ENCODE measurements around the gene RPS6KA5.

RPS6KA5 gene

DNA sequence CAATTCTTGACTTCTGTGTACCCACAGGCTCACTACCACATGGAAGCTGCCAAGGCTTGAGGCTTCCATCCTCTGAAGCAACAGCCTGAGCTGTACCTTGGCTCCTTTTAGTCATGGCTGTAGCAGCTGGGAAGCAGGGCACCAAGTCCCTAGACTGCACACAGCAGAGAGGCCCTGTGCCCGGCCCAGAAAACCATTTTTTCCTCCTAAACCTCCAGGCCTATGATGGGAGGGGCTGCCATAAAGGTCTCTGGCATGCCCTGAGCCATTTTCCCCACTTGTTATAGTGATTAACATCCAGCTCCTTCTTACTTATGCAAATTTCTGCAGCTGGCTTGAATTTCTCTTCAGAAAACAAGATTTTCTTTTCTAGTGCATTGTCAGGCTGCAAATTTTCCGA is 121.8 kb downstream of the RPS6KA5 start:
- DNase-seq (ENCODE audit: low spot score): no peak

DNA sequence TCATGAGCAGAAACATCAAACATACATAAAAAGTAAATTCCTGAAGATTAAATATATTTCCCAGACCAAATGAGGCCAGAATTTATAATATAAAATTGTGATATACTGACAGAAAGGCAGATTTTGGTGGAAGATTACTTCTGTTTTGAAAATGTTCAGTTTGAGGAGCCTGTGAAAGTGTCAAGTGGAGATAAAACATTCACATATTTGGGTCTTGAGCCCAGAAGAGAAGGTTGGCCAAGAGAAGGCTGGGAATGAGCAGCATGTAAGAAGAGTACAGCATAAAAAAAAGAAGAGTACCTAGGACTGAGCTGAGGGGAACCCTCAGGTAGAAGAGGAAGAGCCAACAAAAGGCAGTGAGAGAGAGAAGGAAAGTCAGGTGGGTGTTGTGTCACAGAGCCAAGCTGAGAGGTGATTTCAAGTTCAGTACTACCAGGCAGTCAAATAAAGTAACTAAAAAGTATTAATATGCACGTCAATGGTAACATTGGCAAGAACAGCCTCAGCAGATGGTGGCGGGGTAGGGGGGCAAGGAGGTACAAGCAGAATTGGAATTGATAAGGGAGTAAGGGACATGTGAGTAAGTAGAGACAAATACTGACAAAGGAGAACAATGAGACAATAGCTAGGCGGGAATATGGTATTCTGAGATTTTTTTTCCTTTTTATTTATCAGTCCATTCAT is 123.5 kb downstream of the RPS6KA5 start:
- DNase-seq (ENCODE audit: low spot score): no peak

DNA sequence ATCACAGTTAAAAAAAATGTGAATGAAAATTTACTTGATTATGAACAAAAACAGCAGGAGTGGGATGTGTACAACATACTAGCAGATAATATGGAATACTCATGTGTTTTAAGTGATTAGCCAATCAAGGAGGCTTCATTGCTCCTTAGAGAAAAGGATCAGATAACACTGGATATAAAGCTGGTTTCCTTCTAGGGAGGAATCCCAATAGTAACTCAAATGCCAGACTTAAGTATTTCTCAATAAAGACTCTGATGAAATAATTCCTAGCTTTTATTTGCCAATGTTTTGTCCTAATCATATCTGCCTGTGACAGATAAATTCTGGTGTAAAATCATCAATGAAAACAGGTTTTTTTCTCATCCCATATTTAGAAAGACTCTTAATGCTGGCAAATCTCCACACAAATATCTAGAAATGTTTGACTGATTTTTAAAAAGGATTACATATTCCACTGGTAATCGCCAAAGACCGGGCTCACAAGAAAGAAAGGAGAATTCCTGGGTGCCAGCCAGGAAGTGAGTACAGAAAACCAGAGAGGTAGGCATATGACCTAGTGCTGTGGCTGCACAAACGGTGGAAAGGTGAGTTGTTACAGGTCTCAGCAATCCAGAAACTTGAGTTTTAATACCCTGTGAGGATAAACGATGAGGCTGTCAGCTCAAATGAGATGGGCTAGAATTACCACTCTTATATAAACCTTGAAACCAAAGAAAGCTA is 135.7 kb downstream of the RPS6KA5 start:
- no peak for DNase-seq (ENCODE audit: low spot score)

DNA sequence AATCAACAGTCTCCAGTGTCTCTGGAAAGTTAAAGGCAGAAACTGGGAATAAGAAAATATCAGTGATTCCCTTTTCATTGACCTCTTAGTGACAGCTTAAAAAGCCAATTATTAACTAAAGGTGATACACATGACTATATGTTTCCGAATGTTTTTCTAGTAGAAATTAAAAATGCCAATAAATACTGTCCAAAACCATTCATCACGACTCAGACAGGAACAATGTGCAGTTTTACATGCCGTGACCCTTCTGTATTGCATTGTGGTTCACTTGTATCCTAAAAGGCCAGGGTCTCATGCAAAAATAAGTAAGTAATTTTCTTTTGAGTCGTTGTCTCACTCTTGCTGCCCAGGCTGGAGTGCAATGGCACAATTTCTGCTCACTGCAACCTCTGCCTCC is 138.3 kb downstream of the RPS6KA5 start:
- no peak for DNase-seq (ENCODE audit: low spot score)

DNA sequence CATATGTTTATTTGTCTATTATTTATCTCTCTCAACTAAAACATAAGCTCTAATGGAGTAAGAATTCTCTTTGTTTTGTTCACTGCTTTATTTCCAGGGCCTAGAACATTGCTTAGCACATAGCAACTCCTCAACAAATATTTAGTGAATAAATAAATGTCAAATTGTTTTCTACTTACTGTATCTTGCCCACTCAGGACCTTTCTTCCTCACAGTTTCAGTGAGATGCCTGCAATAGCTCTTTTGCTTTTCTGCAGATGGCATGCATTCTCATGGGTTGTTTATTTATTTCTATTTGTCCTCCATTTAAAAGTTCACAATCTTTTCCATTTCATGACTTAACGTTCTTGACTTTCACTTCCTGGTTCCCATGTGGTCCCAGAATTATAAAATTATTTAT is 149.3 kb downstream of the RPS6KA5 start:
- DNase-seq (ENCODE audit: low spot score): peak; percentile 7

DNA sequence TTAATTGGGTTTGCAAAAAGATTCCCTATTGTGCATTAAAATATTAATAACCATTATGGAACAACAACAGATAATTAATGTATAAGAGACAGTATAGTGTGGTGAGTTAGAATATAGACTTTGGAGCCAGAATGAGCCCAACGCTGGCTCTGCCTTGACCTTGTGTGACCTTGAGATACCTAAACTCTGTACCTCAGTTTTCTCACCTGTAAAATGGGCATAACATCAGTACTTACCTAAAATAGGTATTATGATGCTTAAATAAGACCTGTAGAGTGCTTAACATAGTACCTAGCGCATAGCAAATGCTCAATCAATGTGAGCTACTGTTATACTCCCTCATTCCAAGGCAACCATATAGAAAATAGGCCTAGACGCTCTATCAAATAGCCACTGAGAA is 153.3 kb downstream of the RPS6KA5 start:
- no peak for DNase-seq (ENCODE audit: low spot score)

DNA sequence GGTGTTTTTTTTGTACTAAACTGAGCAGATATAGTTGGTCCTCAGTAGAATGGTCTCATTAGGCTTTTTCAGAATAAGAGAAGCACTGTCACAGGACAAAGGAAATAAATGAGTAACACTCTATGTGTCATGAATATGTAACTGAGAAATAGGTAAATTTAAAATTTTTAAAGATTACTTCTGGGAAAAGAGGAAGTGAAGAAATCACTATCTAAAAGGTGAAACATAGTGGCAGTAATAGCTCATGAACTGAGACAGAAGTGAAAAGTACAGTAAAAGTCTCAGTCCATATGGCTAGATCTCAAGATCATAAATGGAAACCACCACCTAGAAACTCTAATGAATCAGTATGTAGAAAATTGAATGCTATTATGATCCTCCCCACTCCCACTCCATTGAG is 154.9 kb downstream of the RPS6KA5 start:
- DNase-seq (ENCODE audit: low spot score): no peak

DNA sequence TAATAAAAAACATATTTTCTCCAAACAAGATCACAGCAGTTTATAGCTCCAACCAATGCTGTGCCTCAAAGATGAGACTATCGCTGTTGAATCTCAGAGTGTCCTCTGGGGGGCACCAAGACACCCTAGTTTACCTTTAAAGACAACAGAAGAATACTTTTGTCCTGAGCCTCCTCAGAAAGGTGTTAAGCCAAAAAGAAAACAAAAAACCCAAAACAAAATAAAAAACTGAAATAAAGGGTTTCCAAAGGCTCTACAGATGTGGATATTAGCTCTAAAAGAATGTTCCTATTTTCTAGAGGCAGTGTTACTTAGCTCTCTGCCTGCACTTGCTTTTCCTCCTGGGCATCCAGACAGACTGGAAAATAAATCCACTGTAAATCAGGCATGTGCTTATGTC is 157.3 kb downstream of the RPS6KA5 start:
- DNase-seq (ENCODE audit: low spot score): peak; percentile 78

DNA sequence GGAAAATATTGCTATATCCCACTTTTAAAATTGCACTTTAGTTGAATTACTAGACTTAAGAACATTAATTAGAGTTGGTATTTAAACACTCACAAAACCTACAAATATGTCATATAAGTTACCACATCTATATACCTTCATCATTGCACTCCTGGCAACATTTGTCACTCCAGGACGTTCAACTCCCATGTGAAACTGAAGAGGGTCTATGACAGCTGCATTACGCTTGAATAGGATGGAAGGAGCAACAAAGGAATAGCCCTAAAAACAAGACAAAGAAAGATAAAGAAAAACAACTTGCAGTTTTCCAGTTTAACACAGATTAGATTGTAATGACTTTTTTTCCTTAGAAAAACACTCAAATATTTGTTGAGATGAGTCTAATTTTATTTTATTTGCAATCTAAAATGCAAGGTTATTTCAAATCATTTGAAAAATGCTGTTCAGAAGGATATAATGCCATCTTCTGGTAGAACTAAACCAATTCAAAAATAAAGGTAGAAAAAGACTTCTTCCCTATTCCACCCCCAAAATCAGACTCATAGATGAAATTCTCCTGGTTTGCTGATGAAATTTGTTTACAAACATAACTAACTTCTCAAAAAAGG is 159.9 kb downstream of the RPS6KA5 start:
- no peak for DNase-seq (ENCODE audit: low spot score)

DNA sequence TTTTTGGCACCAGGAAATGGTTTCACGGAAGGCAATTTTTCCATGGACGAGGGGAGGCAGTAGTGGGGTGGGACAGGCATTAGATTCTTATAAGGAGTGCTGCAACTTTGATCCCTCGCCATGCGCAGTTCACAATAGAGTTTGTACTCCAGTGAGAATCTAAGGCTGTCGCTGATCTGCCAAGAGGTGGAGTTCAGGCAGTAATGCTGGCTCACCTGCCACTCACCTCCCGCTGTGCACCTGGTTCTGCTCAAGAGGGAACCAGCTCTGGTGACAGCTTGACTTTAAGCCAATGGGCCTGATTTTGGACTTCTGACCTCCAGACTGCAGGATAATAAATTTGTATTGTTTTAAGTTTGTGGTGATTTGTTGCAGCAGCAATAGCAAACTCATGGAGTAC is 163.4 kb downstream of the RPS6KA5 start:
- DNase-seq (ENCODE audit: low spot score): no peak

DNA sequence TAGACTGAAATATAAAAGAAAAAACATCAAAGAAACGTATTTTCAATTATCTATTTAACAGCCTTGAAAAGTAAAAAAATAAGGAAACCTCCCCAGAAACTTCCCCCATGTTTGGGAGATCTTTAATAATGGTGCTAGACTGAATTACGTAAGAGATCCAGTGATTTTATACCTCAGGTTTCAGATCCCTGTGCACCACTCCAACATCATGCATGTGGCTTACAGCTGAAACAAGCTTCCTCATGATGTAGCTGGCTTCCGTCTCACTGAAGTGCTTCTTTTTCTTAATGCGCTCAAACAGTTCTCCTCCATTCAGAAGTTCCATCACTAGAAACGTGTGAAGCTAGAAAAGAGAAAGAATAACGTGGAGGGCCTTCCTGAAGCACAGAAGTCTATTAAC is 166.2 kb downstream of the RPS6KA5 start:
- DNase-seq (ENCODE audit: low spot score): no peak

DNA sequence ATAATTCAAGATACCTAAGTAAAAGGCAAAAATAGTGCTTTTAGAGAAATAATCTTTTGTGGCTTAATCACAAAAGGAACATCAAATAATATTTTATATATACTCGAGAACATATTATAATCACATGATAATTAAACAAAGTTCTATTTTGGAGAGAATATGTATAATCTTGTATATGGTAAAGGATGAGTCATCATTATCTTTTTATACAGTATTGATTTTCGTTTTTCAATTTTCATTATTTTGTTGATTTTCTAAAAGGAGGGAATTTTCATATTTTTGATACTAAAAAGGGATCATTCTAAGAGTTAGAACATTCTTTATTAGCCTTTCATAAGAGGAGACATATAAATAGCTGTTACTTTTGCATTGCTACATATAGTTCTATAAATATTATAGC is 166.9 kb downstream of the RPS6KA5 start:
- DNase-seq (ENCODE audit: low spot score): no peak

DNA sequence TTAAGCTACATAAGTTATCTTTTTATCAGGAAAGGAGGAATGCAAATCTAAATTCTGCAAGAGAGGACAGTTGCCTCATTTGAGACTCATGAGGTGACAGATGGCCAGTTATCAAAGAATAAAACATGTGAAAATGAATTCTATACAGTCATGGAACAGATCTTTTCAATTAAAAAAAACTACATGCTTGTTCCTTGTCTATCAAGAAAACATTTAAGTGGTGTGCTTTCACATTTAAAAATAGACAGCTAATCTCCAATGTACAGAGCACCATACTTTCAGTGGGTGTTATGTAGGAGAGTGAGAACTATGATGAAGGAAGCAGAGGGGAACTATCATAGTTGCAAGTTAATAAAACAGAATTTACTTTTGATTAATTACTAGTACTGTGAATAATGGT is 167.5 kb downstream of the RPS6KA5 start:
- no peak for DNase-seq (ENCODE audit: low spot score)

DNA sequence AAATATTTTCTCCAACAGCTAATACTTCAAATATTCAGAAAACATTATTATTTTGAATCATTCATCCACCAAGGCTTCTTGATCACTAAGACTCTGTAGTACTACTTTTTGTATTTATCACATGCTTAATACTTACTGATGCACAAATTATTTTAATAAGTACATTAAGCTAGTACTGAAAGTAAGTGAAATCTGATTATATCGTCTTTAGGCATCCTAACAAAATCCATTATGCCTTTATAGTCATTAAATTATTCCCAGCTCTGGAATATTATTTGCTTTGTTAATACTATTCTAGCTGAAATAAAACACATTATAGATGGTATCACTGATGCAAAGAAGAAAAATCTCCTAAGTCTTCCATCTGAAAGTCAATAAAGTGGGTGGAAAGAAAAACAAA is 169.1 kb downstream of the RPS6KA5 start:
- no peak for DNase-seq (ENCODE audit: low spot score)

DNA sequence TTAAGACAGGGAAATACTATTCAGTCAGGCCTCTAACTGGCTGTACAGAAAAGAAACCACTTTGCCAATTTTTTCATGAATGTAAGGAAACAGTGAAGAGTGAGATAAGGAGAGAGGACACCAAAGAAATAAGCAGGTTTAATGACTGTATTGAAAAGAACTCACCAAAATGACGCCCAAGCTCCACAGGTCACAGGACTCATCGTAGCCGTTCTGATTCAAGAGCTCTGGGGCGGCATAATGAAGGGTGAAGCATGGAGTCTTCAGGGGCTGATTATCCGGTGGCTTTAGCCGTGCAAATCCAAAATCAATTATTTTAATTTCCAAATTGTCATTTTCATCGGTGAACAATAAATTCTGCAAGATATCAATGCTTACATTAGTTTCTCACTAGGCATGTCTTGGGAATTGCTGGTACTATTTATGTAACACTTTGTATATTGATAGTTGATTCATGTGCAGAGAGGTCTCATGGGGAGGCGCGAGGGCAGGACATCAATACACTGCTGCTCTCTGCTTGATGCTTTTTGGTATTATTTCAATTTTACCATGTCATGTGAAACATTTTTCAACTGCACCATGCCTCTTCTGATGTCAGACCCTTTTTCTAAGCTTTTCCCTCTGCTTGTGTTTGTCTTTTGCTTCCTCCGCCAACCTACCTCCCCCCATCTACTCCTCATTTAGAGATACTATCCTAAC is 170.0 kb downstream of the RPS6KA5 start:
- no peak for DNase-seq (ENCODE audit: low spot score)

DNA sequence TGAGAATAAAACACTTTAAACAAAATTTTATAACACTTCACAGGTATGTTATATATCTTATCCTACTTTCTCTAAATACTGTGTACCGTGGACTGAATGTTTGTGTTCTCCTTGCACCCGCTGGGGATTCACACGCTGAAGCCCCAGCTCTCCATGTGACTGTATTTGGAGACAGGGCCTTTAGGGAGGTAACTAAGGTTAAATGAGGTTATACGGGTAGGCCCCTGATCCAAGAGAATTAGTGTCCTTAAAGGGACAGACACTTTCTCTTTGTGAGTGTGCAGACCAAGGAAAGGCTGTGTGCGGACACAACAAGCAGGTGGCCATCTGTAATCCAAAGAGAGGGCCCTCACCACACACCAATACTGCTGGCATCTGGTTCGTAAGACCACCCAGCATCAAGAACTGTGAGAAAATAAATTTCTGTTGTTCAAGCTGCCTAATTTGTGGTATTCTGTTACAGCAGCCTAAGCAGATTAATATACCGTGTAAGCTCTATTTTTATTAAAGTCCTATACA is 174.1 kb downstream of the RPS6KA5 start:
- no peak for DNase-seq (ENCODE audit: low spot score)

DNA sequence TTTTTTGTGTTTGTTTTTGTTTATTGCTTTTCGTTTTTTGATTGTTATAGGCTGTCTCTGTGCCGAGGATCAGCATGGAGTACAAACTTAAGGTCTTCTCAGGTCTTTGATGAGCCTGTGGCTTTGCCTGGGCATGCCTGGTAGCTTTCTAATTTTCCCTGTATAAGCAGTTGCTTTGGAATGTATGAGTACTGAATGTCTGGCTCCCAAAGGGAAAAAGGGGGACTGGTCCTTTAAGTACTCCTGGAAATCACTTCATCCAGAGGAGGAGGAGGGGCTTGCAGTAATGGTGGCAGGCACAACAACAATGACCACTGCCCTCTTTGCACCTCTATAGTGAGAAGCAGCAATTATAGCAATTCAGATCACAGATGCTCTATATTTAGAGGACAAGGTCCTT is 176.7 kb downstream of the RPS6KA5 start:
- DNase-seq (ENCODE audit: low spot score): no peak

DNA sequence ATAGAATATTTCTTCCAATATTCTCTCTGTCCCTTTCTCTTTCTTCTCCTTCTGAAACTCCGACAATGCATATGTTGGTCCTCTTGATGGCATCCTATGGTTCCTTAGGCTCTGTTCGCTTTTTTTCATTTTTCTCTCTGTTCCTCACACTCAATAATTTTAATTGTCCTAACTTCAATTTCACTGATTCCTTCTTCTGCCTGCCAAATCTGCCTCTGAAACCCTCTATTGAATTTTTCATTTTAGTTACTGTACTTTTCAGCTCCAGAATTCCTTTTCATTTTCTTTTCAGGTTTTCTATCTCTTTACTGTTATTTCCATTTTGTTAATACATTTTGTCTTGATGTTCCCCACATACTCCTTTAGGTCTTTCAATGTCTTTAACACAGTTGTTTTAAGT is 177.2 kb downstream of the RPS6KA5 start:
- DNase-seq (ENCODE audit: low spot score): no peak

DNA sequence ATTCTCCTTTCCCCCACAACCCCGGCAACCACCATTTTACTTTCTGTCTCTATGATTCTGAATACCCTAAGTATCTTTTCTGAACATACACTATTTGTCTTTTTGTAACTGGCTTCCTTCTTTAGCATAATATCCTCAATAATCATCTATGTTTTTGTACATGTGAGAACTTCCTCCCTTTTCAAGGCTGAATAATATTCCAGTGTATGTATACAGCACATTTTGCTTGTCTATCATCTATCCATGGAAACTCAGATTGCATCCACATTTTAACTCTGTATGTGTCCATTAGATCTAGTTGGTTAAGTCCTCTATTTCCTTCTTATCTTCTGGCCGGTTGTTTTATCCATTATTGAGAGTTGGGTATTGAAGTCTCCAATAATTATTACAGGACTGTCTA is 180.2 kb downstream of the RPS6KA5 start:
- no peak for DNase-seq (ENCODE audit: low spot score)

DNA sequence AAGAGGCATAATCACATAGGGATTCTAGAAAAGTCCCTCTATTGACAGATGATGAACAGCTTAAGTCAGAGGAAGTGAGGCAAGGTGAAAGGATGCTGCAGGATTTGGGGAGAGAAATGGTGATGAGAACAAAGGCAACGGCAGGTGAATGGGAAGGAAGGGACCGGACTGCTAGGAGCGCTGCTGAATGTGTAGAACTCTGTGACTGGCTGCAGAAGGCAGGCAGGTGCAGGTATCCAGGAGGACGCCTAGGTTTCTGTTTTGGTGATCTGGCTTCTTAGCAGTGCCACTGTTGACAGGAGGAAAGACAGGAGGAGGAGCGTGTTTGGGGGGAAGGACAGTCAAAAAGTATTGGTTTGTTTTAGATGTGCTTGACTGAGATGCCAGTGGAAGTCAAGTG is 185.8 kb downstream of the RPS6KA5 start:
- DNase-seq (ENCODE audit: low spot score): no peak

DNA sequence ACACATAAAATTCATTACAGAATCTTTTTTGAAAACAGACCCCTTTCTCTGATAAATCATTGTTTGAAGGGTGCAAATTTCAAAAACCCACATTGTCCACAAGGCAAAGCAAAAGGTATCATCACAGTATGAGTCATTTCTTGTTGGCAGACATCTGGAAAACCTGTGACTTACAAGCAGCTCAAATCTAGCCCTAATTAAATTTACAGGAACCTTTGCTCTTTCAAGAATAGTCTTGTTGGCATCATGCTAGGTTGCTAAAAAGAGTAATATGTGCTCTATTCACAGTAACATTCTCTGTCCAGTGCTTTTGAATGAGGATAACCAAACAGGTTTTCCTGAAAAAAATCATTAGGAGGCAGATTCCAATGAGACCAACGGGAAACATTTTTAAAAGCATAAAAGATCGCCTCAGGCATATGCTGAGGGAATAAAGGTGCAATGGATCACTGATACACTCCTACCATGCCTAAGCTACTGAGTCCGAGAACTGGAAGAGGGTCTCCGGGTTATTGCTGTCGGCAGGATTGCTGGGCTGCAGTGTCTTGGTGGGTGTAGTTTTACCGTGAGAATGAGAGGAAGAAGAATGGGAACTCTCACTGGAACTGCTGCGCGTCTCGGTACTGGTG is 188.7 kb downstream of the RPS6KA5 start:
- no peak for DNase-seq (ENCODE audit: low spot score)

DNA sequence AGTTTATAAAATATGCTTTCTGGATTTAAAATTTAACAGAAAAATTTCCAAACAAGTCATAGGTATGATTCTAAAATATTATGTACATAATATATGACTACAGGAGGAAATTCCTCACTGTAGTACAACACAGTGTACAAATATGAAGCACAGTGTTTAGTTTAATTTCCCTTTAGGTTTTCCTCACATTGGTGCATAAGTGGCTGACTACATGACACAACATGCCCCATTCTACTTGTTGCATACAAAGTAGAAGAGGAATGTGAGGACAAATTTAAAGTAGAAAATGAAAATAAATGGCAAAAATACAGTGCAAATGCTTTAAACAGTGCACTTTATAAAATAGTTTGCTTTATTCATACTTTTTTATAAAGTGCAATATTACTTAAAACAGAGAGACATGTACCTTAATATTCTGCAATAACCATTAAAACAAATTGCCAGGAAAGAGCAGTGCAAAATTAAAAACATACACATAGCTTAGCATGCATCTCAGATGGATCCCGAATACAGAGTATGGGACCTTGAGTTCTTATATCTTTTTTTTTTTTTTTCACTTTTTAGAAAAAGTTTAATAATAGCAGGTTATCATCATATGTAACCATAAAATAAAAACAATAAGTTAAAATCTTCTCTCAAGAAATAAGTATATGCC is 189.4 kb downstream of the RPS6KA5 start:
- no peak for DNase-seq (ENCODE audit: low spot score)

Measured in NAMALWA (cell line).